Effector memory CD4-positive, alpha-beta T cell (primary cell): Measurements from ENCODE around the gene PSMD3.

Experiments
- DNase-seq, 3 donors: peaks; one replicate each; pipeline ENCODE4 v3.0.0-alpha.2; 2020
- H3K27ac ChIP-seq: 2 replicates; pipeline ENCODE4 v1.7.0; 2013; ENCODE audit warnings: mild to moderate bottlenecking, low read length, moderate library complexity; ENCODE audit not compliant: insufficient read depth, poor library complexity, severe bottlenecking
- H3K27me3 ChIP-seq: replicated peaks from 2 replicates; pipeline ENCODE4 v1.7.0; 2013; ENCODE audit warnings: mild to moderate bottlenecking, low read length; ENCODE audit not compliant: insufficient read depth, control insufficient read depth, poor library complexity, severe bottlenecking
- H3K36me3 ChIP-seq: 2 replicates; pipeline ENCODE4 v1.7.0; 2013; ENCODE audit warnings: mild to moderate bottlenecking, low read length, moderate library complexity; ENCODE audit not compliant: control insufficient read depth, insufficient read depth
- H3K4me1 ChIP-seq: 2 replicates; pipeline ENCODE4 v1.7.0; 2013; ENCODE audit warnings: low read length, mild to moderate bottlenecking; ENCODE audit not compliant: control insufficient read depth, insufficient read depth, poor library complexity, severe bottlenecking
- H3K4me3 ChIP-seq: 2 replicates; pipeline ENCODE4 v1.7.0; 2013; ENCODE audit warnings: low read length, low read depth, mild to moderate bottlenecking; ENCODE audit not compliant: insufficient read depth, poor library complexity, severe bottlenecking
- H3K9me3 ChIP-seq: 2 replicates; pipeline ENCODE4 v1.7.0; 2013; ENCODE audit warnings: mild to moderate bottlenecking, low read length, moderate library complexity; ENCODE audit not compliant: control insufficient read depth

PSMD3 gene

DNA sequence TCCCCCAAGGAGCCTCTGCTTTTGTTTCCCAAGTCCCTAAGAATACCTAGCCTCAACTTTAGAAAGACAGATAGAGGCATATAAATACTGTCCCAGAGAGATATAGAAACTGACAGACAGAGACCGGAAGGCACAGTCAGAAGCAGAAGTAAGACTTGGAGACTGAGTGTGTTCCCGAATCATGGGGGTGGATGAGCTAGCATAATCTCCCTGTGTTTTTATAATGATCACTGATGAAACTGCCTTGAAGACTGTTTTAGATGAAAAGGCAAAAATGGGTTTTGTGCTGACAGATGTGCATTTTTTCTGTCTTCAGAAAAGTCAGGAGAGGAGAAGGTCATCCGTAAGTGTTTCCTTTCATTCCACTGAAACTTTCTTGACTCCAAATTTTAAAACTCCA, 8.3 kb upstream of the PSMD3 start:
- Histone ChIP-seq H3K9me3 (no peaks in the 10 kb centered on the region), H3K27ac (no peak overlapping the region), H3K4me3 (no peak overlapping the region), H3K36me3 (no peaks in the 10 kb centered on the region), H3K4me1 (no peaks in the 10 kb centered on the region), H3K27me3 (no peaks in the 10 kb centered on the region)
- DNase-seq = no peak

DNA sequence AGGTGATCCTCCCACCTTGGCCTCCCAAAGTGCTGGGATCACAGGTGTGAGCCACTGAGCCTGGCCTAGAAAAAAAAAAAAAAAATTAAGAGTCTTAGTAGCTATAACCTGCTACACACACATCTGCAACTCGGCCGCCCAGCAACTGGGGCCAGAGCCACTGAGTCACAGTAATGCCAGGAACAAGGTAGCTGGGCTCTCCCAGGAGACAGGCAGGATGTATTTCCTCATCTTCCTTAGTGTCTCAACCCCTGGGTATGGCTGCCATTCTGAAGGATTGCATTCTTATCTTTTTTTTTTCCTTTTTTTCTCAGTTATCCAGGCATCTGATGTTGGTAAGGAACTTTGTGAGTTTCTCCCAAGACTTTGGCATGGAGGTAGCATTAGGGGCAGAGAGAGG, 7.1 kb upstream of the PSMD3 start:
- H3K4me1 ChIP-seq = no peaks in the 10 kb centered on the region

DNA sequence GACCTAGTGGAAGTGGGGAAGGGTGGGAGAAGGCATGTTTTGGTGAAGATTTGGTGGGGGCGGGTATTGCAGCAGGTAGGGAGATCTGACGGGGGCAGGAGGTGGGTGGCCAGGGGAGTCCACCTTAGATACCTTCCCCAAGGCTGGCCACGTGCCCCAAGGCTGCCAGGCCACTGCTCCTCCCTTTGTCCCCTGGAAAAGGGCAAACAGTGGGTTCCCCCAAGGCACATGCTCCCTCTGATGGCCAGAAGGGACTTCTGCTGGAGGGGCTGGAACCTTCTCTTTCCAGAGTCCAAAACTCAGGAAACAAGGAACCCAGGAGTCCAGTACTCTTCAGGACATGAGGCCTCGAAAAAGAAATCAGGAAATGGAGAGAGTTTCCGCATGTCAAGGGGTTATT, 6.2 kb upstream of the PSMD3 start:
- Histone ChIP-seq H3K9me3 (no peaks in the 10 kb centered on the region), H3K27me3 (no peaks in the 10 kb centered on the region), H3K4me3 (no peak overlapping the region), H3K27ac (no peak overlapping the region), H3K4me1 (peaks cover under 1% of the 10 kb centered on the region), H3K36me3 (no peaks in the 10 kb centered on the region)
- DNase-seq = no peak

More for the DNA sequence above, 7.1 kb upstream of the PSMD3 start:
- Histone ChIP-seq H3K4me3 (no peak overlapping the region), H3K36me3 (no peaks in the 10 kb centered on the region), H3K9me3 (no peaks in the 10 kb centered on the region), H3K27me3 (no peaks in the 10 kb centered on the region), H3K27ac (no peak overlapping the region)
- DNase-seq = no peak

DNA sequence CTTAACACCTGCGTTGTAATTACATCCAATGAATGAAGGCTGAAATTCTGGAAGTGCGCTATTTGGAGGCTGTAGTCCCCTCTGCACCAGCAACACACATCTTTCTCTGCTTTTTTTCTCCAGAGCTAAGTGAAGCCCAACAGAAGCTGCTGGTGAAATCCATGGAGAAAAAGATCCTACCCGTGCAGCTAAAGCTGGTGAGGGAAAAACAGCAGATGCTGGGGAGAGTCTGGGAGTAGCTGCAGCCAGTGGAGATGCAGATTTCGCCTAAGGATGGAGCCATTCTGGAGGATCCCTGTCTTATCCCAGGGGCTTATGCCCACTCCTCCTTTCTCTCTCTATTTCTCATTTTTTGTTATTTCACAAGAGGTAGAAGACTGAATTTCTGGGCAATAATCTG, 4.8 kb upstream of the PSMD3 start:
- no peaks in the 10 kb centered on the region for H3K9me3 ChIP-seq
- no peak overlapping the region for H3K4me3 ChIP-seq
- no peak overlapping the region for H3K27ac ChIP-seq
- no peaks in the 10 kb centered on the region for H3K27me3 ChIP-seq
- DNase-seq = no peak
- H3K36me3 ChIP-seq = no peaks in the 10 kb centered on the region
- peaks cover 8% of the 10 kb centered on the region for H3K4me1 ChIP-seq

DNA sequence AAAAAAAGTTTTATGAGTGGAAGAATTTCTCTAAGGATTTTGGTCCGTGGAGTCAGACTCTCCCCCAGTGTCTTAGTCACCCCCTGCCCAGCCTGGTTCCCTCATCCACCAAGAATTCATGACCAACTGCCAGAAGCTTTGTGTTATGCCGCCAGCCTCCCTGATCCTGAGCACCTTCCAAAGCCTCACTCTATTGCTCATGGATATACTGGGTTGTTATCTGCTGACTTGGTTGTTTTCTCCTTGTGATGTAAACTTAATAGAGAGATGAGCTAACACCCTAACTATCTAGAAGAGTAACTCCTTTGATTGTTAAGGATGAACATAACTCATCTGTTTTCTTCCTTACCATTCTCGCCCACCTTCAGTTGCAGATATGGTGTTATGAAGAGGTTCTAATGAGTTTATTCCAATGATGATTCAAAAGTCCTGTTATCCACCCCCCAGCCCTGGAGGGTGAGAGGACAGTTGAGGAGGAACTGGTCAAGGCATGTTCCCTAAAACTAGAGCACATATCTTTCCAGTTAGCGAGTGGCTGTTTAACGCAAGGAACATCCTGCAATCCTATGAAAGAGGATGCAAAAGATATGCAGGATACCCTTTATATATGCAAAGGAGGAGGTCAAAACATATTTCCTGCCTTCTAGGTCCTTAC, 1.5 kb upstream of the PSMD3 start:
- H3K36me3 ChIP-seq = peaks cover 4% of the 10 kb centered on the region

DNA sequence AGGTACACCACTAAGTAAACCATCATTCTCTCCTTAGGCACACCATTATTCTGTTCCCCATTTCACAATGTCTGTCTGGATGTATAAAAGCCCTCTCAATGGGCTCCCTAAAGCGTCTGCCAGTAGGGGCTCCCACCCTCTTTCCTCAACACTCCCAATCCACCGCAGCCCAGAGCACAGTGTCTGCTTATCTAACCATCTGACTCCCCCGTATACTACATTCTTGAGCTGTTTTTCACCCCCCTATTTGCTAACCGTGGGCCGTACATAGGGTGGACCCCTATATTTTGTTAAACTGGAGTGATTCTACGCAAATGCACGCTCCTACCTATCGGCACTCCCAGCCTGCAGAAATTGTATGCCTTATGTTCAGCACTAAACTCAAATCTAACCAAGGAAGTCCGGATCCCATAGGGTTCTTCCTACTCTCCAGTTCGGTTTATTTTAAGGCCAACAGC, 685 bp upstream of the PSMD3 start:
- Histone ChIP-seq H3K4me3 (peak overlapping the region; percentile 51), H3K36me3 (peaks cover 12% of the 10 kb centered on the region), H3K27me3 (no peaks in the 10 kb centered on the region), H3K27ac (peak overlapping the region; percentile 64), H3K4me1 (peaks cover 16% of the 10 kb centered on the region), H3K9me3 (no peaks in the 10 kb centered on the region)
- peak in 1 of 3 donors; percentile 7 for DNase-seq

More for the DNA sequence above, 1.5 kb upstream of the PSMD3 start:
- no peaks in the 10 kb centered on the region for H3K27me3 ChIP-seq
- no peak for DNase-seq
- peak overlapping the region; percentile 51 for H3K4me3 ChIP-seq
- H3K27ac ChIP-seq = no peak overlapping the region
- peaks cover 16% of the 10 kb centered on the region for H3K4me1 ChIP-seq
- H3K9me3 ChIP-seq = no peaks in the 10 kb centered on the region

DNA sequence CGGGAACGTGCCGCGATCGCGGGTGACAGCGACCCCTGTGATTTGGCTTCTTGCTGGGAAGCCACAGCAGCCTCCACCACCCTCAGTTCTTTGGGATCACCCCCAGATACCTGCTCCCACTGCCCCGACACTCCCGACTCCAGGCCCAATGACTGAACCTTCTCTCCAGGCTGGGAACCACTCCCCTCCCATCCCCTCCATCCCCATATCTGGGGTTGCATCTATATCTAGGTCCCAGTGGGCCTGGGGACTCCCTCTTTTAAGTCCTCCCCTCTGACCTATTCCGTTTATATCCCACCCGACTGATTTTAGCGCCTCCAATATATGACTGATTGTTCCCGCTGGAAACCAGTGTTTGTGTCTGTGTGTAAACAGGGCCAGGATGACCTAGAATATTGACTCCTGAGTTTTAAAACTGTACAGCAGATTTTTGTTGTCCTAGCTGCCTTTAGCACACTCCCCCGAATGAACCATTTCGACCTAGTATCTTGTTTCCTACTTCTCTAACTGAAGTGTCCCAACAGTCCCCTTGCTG, 667 bp downstream of the PSMD3 start:
- no peak for DNase-seq

DNA sequence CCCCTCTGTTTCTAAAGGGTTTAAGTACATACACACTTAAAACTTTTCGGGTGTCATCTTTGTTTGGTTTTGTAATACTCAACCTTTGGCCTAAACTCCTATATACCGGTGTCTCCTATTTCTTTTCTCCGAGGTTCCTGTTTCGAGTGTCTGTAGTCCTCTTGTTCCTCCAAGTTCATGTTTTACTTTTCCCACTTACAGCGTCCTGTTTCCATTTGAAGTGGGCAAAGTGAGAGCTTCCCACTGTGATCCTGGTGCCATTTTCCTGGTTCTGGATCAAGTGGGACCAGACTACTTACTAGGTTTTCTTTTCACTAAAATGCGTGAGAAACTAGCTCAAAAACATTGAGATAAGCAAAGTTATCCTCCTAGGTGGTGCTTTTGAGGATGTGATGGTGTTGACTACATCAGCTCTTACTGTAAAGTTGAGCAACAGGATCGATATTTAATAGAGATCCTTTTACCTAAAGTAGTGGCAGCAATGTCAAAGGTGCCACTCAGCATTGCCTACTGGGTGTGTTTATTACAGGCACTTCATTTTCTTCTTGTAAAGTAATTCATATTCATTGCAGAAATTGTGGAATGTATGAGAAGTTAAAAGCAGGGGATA, 1.3 kb downstream of the PSMD3 start:
- Histone ChIP-seq H3K27me3 (no peaks in the 10 kb centered on the region), H3K27ac (peak overlapping the region; percentile 90), H3K4me3 (peak overlapping the region; percentile 71), H3K4me1 (peaks cover 16% of the 10 kb centered on the region), H3K36me3 (peaks cover 32% of the 10 kb centered on the region), H3K9me3 (no peaks in the 10 kb centered on the region)
- no peak for DNase-seq

More for the DNA sequence above, 667 bp downstream of the PSMD3 start:
- Histone ChIP-seq H3K4me3 (peak overlapping the region; percentile 71), H3K9me3 (no peaks in the 10 kb centered on the region), H3K4me1 (peaks cover 16% of the 10 kb centered on the region), H3K27me3 (no peaks in the 10 kb centered on the region), H3K27ac (peak overlapping the region; percentile 90), H3K36me3 (peaks cover 26% of the 10 kb centered on the region)

DNA sequence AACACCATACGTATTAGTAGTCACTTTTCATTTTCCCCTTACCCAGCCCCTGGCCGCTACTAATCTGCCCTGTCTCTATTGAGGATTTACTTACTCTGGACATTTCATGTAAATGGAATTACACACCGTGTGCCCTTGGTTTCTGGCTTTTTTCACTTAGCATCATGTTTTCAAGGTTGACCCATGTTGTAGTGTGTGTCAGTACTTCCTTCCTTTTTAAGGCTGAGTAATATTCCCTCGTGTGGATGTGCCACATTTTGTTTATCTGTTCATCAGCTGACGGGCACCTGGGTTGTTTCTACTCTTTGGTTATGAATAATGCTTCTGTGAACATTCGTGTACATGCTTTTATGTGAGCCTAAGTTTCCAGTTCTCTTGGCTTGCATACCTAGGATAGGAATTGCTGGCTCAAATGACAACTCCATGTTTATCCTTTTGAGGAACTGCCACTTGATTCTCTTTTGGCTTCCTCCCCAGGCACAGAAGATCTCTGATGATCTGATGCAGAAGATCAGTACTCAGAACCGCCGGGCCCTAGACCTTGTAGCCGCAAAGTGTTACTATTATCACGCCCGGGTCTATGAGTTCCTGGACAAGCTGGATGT, 7.7 kb downstream of the PSMD3 start:
- no peaks in the 10 kb centered on the region for H3K9me3 ChIP-seq
- H3K4me3 ChIP-seq = no peak overlapping the region
- no peak overlapping the region for H3K27ac ChIP-seq
- peaks cover 94% of the 10 kb centered on the region for H3K36me3 ChIP-seq
- H3K27me3 ChIP-seq = no peaks in the 10 kb centered on the region
- DNase-seq = no peak
- no peaks in the 10 kb centered on the region for H3K4me1 ChIP-seq

DNA sequence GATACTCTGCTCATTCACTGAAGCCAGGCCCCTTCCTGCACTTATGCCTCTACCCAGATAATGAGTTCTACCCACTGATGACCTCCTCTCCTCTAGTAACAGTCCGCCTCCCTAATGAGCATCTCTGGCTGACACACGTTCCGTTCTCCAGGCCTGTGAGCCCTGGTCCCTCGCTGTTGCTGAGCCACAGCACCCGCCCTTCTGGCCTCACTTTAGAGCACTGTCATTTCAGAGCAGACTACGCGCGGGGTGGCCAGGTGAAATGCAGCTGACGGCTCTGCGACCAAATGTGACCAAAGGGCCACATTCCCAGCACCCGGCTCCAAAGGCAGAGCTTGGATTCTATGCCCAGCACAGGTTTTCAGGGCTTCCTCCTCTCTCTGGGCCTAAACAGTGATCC, 13.8 kb downstream of the PSMD3 start:
- Histone ChIP-seq H3K36me3 (peaks cover 76% of the 10 kb centered on the region), H3K9me3 (no peaks in the 10 kb centered on the region), H3K4me1 (no peaks in the 10 kb centered on the region), H3K4me3 (no peak overlapping the region), H3K27me3 (no peaks in the 10 kb centered on the region), H3K27ac (no peak overlapping the region)
- DNase-seq = no peak
